HepG2 (cell line): ENCODE measurements around the gene LYZL2. TPM values are rescaled to one million over a fixed set of nuclear protein-coding genes. Genes with fewer than 3 reads are reported as not detected.

Source experiments
- ARNT ChIP-seq: fragments of 450-650 bp; IDR thresholded peaks from 2 replicates; pipeline ENCODE4 v1.6.1; 2017
- CENPX ChIP-seq: sonication (generic); formaldehyde crosslinking; IDR thresholded peaks from 2 replicates; pipeline ENCODE4 v1.9.0; 2021; ENCODE audit warnings: mild to moderate bottlenecking, missing genetic modification reagents, moderate library complexity
- CREM ChIP-seq, 2 experiments: sonication (generic) in 1 of 2; formaldehyde crosslinking in 1 of 2; IDR thresholded peaks; 2 replicates each; pipeline versions ENCODE4 v1.4.0 to v1.6.1; 2016 to 2020; ENCODE audit warnings: antibody characterized with exemption in 1 of 2, mild to moderate bottlenecking in 1 of 2, missing genetic modification reagents in 1 of 2
- EZH2 ChIP-seq: conservative IDR thresholded peaks from 2 replicates; pipeline ENCODE4 v1.6.1; 2012; ENCODE audit warnings: mild to moderate bottlenecking, low read depth, low read length, moderate library complexity
- GLMP ChIP-seq: sonication (generic); formaldehyde crosslinking; IDR thresholded peaks from 2 replicates; pipeline ENCODE4 v1.9.0; 2021; ENCODE audit warnings: missing genetic modification reagents, mild to moderate bottlenecking, borderline replicate concordance
- HNRNPUL1 ChIP-seq: fragments of 200-400 bp; formaldehyde crosslinking; IDR thresholded peaks from 2 replicates; pipeline ENCODE4 v1.6.1; 2017; ENCODE audit warnings: low read depth, mild to moderate bottlenecking, low read length, moderate library complexity
- IRF1 ChIP-seq: sonication (generic); formaldehyde crosslinking; IDR thresholded peaks from 2 replicates; pipeline ENCODE4 v1.4.0; 2020; ENCODE audit warnings: low read depth, mild to moderate bottlenecking, missing genetic modification reagents
- KDM3A ChIP-seq: IDR thresholded peaks from 2 replicates; pipeline ENCODE4 v1.6.1; 2018; ENCODE audit warnings: low read depth, missing compliant biosample characterization
- KLF13 ChIP-seq: sonication (generic); formaldehyde crosslinking; IDR thresholded peaks from 2 replicates; pipeline ENCODE4 v1.4.0; 2020; ENCODE audit warnings: mild to moderate bottlenecking, missing genetic modification reagents
- KMT2B ChIP-seq: IDR thresholded peaks from 2 replicates; pipeline ENCODE4 v1.6.1; 2016; ENCODE audit warnings: missing genetic modification reagents, missing compliant biosample characterization
- MXD1 ChIP-seq: sonication (generic); formaldehyde crosslinking; IDR thresholded peaks from 2 replicates; pipeline ENCODE4 v1.4.0; 2020; ENCODE audit warnings: mild to moderate bottlenecking, missing genetic modification reagents
- TBX2 ChIP-seq: sonication (generic); formaldehyde crosslinking; IDR thresholded peaks from 2 replicates; pipeline ENCODE4 v1.5.0; 2020; ENCODE audit warnings: missing genetic modification reagents, mild to moderate bottlenecking, borderline replicate concordance
- USF2 ChIP-seq, 2 experiments: sonication (generic) in 1 of 2; formaldehyde crosslinking in 1 of 2; IDR thresholded peaks; 2 replicates each; pipeline versions ENCODE4 v1.5.1 to v1.6.1; 2011 to 2020; ENCODE audit warnings: borderline replicate concordance in 1 of 2, low read depth in 1 of 2, low read length in 1 of 2, mild to moderate bottlenecking in 1 of 2, missing genetic modification reagents in 1 of 2, moderate library complexity in 1 of 2
- XBP1 ChIP-seq: sonication (generic); formaldehyde crosslinking; IDR thresholded peaks from 2 replicates; pipeline ENCODE4 v1.5.0; 2020; ENCODE audit warnings: missing genetic modification reagents
- ZHX1 ChIP-seq: sonication (generic); formaldehyde crosslinking; IDR thresholded peaks from 2 replicates; pipeline ENCODE4 v1.8.1; 2022; ENCODE audit warnings: low read depth, mild to moderate bottlenecking, missing genetic modification reagents
- ZKSCAN5 ChIP-seq: sonication (generic); formaldehyde crosslinking; IDR thresholded peaks from 2 replicates; pipeline ENCODE4 v1.5.1; 2020; ENCODE audit warnings: mild to moderate bottlenecking, missing genetic modification reagents
- ZNF224 ChIP-seq: sonication (generic); formaldehyde crosslinking; IDR thresholded peaks from 2 replicates; pipeline ENCODE4 v1.5.0; 2020; ENCODE audit warnings: mild to moderate bottlenecking, missing genetic modification reagents
- ZNF552 ChIP-seq: sonication (generic); formaldehyde crosslinking; IDR thresholded peaks from 2 replicates; pipeline ENCODE4 v1.9.0; 2022; ENCODE audit warnings: missing genetic modification reagents, mild to moderate bottlenecking, borderline replicate concordance
- polyA plus RNA-seq, 8 experiments: library from polyadenylated mRNA; depleted of rRNA in 3 of 8; stranded (reverse) in 7 of 8; unstranded in 1 of 8; fragments of >200 nt; fragmentation: Illumina TruSeq in 4 of 8; extraction: Trizol in 4 of 8; gene quantifications; 2 replicates each; pipeline versions ENCODE4 v1.2.1 to v1.2.3, GENCODE V29; 2011 to 2016; ENCODE audit warnings: low read depth in 4 of 8, missing spikeins in 1 of 8, mixed read lengths in 1 of 8; ENCODE audit not compliant: insufficient read depth in 1 of 8
- total RNA-seq, 5 experiments: library from RNA; depleted of rRNA; stranded (reverse); fragments of >200 nt; fragmentation: Illumina TruSeq; extraction: Trizol; gene quantifications; 2 replicates each; pipeline ENCODE4 v1.2.3, GENCODE V29; 2016; ENCODE audit warnings: low read depth in 1 of 5

The LYZL2 gene
- total and polyA plus RNA-seq, 2 of the 13 experiments (the other 11 are each of a cell fraction or from before 2014, with no cell fraction given) = 0.20 to 0.63 TPM

- peak; percentile 96 for TF ChIP-seq IRF1 (CRISPR knock-in tag)
- no peak for TF ChIP-seq USF2 (IDR thresholded peaks at IDR 0.05; ENCODE audit: low read depth, low read length)
- TF ChIP-seq USF2 (CRISPR knock-in tag; IDR thresholded peaks at IDR 0.05; ENCODE audit: borderline replicate concordance) = no peak
- TF ChIP-seq HNRNPUL1 = no peak
- TF ChIP-seq XBP1 (CRISPR knock-in tag) = no peak
- no peak for TF ChIP-seq ZNF552 (CRISPR knock-in tag)
- no peak for TF ChIP-seq KDM3A (CRISPR knock-in tag)
- TF ChIP-seq CENPX (CRISPR knock-in tag) = no peak
- no peak for TF ChIP-seq EZH2
- no peak for TF ChIP-seq GLMP (CRISPR knock-in tag)
- TF ChIP-seq KMT2B = peak; percentile 36; the same call in 1 of the 2 replicates
- TF ChIP-seq KLF13 (CRISPR knock-in tag) = no peak
- no peak for TF ChIP-seq MXD1
- TF ChIP-seq ZNF224 = no peak
- no peak for TF ChIP-seq ZKSCAN5 (CRISPR knock-in tag)
- no peak for TF ChIP-seq CREM (IDR thresholded peaks at IDR 0.05)
- no peak for TF ChIP-seq CREM (CRISPR knock-in tag; IDR thresholded peaks at IDR 0.05)
- no peak for TF ChIP-seq ARNT
- TF ChIP-seq ZHX1 (CRISPR knock-in tag) = no peak
- peak; percentile 60; the same call in 1 of the 2 replicates for TF ChIP-seq TBX2 (CRISPR knock-in tag)
Observed at GRCh38 chr10:30583778-30584415, 45.7 kb downstream of the LYZL2 start (continued).
